ENCODE data around the gene LRRC28. TPM values are rescaled to one million over a fixed set of nuclear protein-coding genes. Genes with fewer than 3 reads are reported as not detected.

Gene LRRC28
- total and polyA plus RNA-seq, 2 of the 4 experiments (the other 2 are of a cell fraction), result 12.7 to 21.1 TPM

DNA sequence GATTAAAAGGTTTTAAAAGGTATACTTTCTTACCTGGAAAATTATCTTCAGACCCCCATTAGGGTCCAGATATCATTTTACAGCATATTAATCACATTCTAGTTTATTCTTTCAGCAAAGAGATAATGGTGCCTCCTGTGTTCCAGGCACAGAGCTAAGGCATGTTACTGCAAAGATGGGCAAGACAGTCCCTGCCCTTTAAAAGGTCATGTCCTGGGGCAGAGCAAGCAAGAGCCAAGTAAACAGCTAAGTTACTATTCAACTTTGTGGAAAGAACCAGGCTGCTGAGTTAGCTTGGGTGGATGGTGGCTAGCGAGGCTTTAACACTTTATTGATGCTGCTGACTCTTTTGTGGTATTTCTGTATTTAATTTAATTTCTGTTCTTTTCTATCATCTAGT lies 75.0 kb downstream of the LRRC28 start:
- CTCF ChIA-PET, result no interaction called here
- dilution Hi-C loops (cut with HindIII; ENCODE audit: low sequenced_read_pairs, unreplicated experiment), result no loop called here

More for the DNA sequence above, 75.0 kb downstream of the LRRC28 start:
- Histone ChIP-seq H3K23ac (ENCODE audit: low read depth, low read length) (peak overlapping the region; percentile 38; the same call in 1 of the 2 replicates), H2AFZ (replicated peaks; ENCODE audit: low read length, poor library complexity) (no peak overlapping the region), H4K8ac (ENCODE audit: low read depth in 2 of 2, low read length in 2 of 2) (no peak overlapping the region), H4K91ac (ENCODE audit: insufficient read depth, low read depth, low read length) (no peak overlapping the region), H3K9ac (ENCODE audit: low read depth, low read length) (no peak overlapping the region), H3K27me3 (ENCODE audit: control insufficient read depth, insufficient read depth, low read length) (no peaks in the 10 kb centered on the region), H3K56ac (ENCODE audit: extremely low read depth, insufficient read depth, low read length) (no peak overlapping the region), H3K9me1 (ENCODE audit: insufficient read depth, low read length) (no peaks in the 10 kb centered on the region), H3K79me1 (ENCODE audit: low read depth in 1 of 2, low read length in 2 of 2) (no peaks in the 10 kb centered on the region), H4K20me1 (ENCODE audit: insufficient read depth, low read length) (no peaks in the 10 kb centered on the region), H3K14ac (replicated peaks; ENCODE audit: low read depth, low read length) (no peak overlapping the region; the same call in 1 of the 2 replicates), H2BK20ac (ENCODE audit: low read depth, low read length) (peak overlapping the region; percentile 46; the same call in 1 of the 2 replicates), H4K5ac (ENCODE audit: low read depth, low read length) (no peak overlapping the region), H3K27ac (ENCODE audit: insufficient read depth, low read length) (no peak overlapping the region), H3K4me1 (ENCODE audit: control insufficient read depth, insufficient read depth, low read length) (peaks cover 4% of the 10 kb centered on the region; the same call in 1 of the 2 replicates), H2BK15ac (ENCODE audit: low read depth, low read length) (no peak overlapping the region), H2BK120ac (ENCODE audit: low read depth, low read length) (no peak overlapping the region; the same call in 1 of the 2 replicates), H3K36me3 (ENCODE audit: control insufficient read depth, insufficient read depth, low read length) (no peaks in the 10 kb centered on the region), H3K18ac (ENCODE audit: low read depth, low read length) (no peak overlapping the region), H2AK9ac (replicated peaks; ENCODE audit: low read depth, low read length, poor library complexity) (peak overlapping the region; percentile 47), H3K4ac (ENCODE audit: low read depth, low read length) (no peak overlapping the region), H3K9me3 (ENCODE audit: control insufficient read depth, insufficient read depth, low read length) (no peaks in the 10 kb centered on the region; the same call in 1 of the 2 replicates), H2BK5ac (ENCODE audit: low read depth, low read length, poor library complexity, severe bottlenecking) (no peak overlapping the region), H3K4me2 (ENCODE audit: low read depth, low read length) (no peak overlapping the region), H3K4me3 (ENCODE audit: insufficient read depth, low read depth, low read length) (no peak overlapping the region), H2AK5ac (ENCODE audit: low read depth, low read length) (peak overlapping the region; percentile 76; the same call in 1 of the 2 replicates)
- BruUV-seq (replicated peaks), result no TSS peak
- intact Hi-C loops (cut with micrococcal nuclease) (no loop called here), in situ Hi-C loops (cut with MboI; ENCODE audit: low sequenced_read_pairs) (no loop called here)
- WGBS, 2 experiments (ENCODE audit: extremely low coverage in 2 of 2, insufficient read length in 1 of 2), result no CpG with 5 or more reads among the region's 1 CpG
- TF ChIP-seq, protein P1, sequence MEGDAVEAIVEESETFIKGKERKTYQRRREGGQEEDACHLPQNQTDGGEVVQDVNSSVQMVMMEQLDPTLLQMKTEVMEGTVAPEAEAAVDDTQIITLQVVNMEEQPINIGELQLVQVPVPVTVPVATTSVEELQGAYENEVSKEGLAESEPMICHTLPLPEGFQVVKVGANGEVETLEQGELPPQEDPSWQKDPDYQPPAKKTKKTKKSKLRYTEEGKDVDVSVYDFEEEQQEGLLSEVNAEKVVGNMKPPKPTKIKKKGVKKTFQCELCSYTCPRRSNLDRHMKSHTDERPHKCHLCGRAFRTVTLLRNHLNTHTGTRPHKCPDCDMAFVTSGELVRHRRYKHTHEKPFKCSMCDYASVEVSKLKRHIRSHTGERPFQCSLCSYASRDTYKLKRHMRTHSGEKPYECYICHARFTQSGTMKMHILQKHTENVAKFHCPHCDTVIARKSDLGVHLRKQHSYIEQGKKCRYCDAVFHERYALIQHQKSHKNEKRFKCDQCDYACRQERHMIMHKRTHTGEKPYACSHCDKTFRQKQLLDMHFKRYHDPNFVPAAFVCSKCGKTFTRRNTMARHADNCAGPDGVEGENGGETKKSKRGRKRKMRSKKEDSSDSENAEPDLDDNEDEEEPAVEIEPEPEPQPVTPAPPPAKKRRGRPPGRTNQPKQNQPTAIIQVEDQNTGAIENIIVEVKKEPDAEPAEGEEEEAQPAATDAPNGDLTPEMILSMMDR (conservative IDR thresholded peaks at IDR 0.05; ENCODE audit: low read depth, low read length), result no peak
- TF ChIP-seq, protein P2, sequence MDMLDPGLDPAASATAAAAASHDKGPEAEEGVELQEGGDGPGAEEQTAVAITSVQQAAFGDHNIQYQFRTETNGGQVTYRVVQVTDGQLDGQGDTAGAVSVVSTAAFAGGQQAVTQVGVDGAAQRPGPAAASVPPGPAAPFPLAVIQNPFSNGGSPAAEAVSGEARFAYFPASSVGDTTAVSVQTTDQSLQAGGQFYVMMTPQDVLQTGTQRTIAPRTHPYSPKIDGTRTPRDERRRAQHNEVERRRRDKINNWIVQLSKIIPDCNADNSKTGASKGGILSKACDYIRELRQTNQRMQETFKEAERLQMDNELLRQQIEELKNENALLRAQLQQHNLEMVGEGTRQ (IDR thresholded peaks at IDR 0.05; ENCODE audit: low read depth, low read length), result no peak
- TF ChIP-seq SMC3 (IDR thresholded peaks at IDR 0.05; ENCODE audit: low read depth, low read length) (no peak), RFX5 (IDR thresholded peaks at IDR 0.05; ENCODE audit: low read depth, low read length) (no peak), MAZ (IDR thresholded peaks at IDR 0.05; ENCODE audit: borderline replicate concordance, low read depth, low read length) (no peak), CHD1 (IDR thresholded peaks at IDR 0.05; ENCODE audit: low read depth, low read length) (no peak), CEBPB (IDR thresholded peaks at IDR 0.05; ENCODE audit: low read depth, low read length) (no peak), MAFK (IDR thresholded peaks at IDR 0.05; ENCODE audit: low read depth, low read length) (no peak)
- POLR2A ChIA-PET (ENCODE audit: unreplicated experiment), result no interaction called here
- ATAC-seq (ENCODE audit: low read depth), result no peak
- DNase-seq, result no peak
